Hematopoietic multipotent progenitor cell treated with erythropoietin and hydrocortisone succinate and interleukin-3 and kit ligand, for 6 days (in vitro differentiated cells): ENCODE results near the gene VSTM4.

Experiments used
- DNase-seq: peaks from one replicate; pipeline ENCODE4 v3.0.0-alpha.2; 2015

VSTM4 gene

GRCh38 chr10:49001402-49001801 lies 113.9 kb downstream of the VSTM4 start:
- DNase-seq = peak; percentile 5

- no peak for DNase-seq
Observed at GRCh38 chr10:49000437-49001398, 114.6 kb downstream of the VSTM4 start.

- no peak for DNase-seq
Observed at GRCh38 chr10:48999346-48999745, 116.0 kb downstream of the VSTM4 start.

GRCh38 chr10:48996329-48996728 lies 119.0 kb downstream of the VSTM4 start:
- no peak for DNase-seq

- DNase-seq = no peak
Observed at GRCh38 chr10:48993627-48994026, 121.7 kb downstream of the VSTM4 start.

- no peak for DNase-seq
Observed at GRCh38 chr10:48990226-48990625, 125.1 kb downstream of the VSTM4 start.

GRCh38 chr10:48985621-48986158 lies 129.6 kb downstream of the VSTM4 start:
- DNase-seq = no peak

- peak; percentile 21 for DNase-seq
Observed at GRCh38 chr10:48983648-48984351, 131.5 kb downstream of the VSTM4 start.

- no peak for DNase-seq
Observed at GRCh38 chr10:48982584-48982983, 132.7 kb downstream of the VSTM4 start.

- DNase-seq = peak; percentile 70
Observed at GRCh38 chr10:48981310-48981907, 133.9 kb downstream of the VSTM4 start.

GRCh38 chr10:48978318-48978717 lies 137.0 kb downstream of the VSTM4 start:
- no peak for DNase-seq

GRCh38 chr10:48976196-48976595 lies 139.1 kb downstream of the VSTM4 start:
- DNase-seq = peak; percentile 22

- no peak for DNase-seq
Observed at GRCh38 chr10:48974510-48975156, 140.7 kb downstream of the VSTM4 start.

- no peak for DNase-seq
Observed at GRCh38 chr10:48973065-48973464, 142.3 kb downstream of the VSTM4 start.

- no peak for DNase-seq
Observed at GRCh38 chr10:48970654-48971053, 144.7 kb downstream of the VSTM4 start.

GRCh38 chr10:48970046-48970445 lies 145.3 kb downstream of the VSTM4 start:
- DNase-seq = no peak

GRCh38 chr10:48968036-48968435 lies 147.3 kb downstream of the VSTM4 start:
- DNase-seq = no peak

- DNase-seq = no peak
Observed at GRCh38 chr10:48965460-48965859, 149.9 kb downstream of the VSTM4 start.
